ENCODE data around the gene TRPM4.
"Not testable (repeated sequence)": the region's sequence is repeated elsewhere in the genome, so short reads cannot be mapped to it uniquely, and the experiment has no call there.

GRCh38 chr19:49123285-49123684 lies 34.3 kb upstream of the TRPM4 start:
- not testable (repeated sequence) for TF ChIP-seq POLR2A (IDR thresholded peaks at IDR 0.05; ENCODE audit: low read depth, low read length); TAF1 (IDR thresholded peaks at IDR 0.05; ENCODE audit: low read depth, low read length); SPI1 (IDR thresholded peaks at IDR 0.05; ENCODE audit: low read depth, low read length); POLR2AphosphoS5 (IDR thresholded peaks at IDR 0.05; ENCODE audit: low read depth, low read length); POU2F2 (IDR thresholded peaks at IDR 0.05; ENCODE audit: low read depth, low read length); PAX5 (IDR thresholded peaks at IDR 0.05; ENCODE audit: insufficient read depth, low read length, severe bottlenecking)

Measured in GM12891 (cell line).